ENCODE data around the gene TRIO.

TRIO gene

GRCh38 chr5:14187660-14188059 is 44.5 kb downstream of the TRIO start:
- no peak for TF ChIP-seq FOXP2 (optimal IDR thresholded peaks at IDR 0.05; ENCODE audit: borderline replicate concordance, extremely low read depth, extremely low read length, insufficient read depth)

DNA sequence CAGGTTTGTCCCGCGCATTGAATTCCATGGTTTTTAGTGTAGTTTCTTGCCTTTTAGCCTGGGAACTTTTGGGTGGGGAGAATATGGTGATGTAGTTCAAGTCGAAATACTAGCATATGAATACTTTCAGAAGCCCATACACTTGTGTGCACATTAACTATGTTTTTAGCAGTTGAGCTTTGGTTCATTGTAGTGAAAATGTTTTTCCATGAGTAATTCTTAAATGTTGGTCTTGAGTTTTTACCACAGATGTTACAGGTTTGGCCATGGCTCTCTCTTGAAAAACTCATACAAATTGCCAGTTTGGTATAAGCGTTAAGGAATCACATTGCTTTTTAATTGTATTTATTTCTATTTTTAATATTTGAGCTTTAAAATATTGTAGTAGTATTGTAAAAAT is 45.6 kb downstream of the TRIO start:
- TF ChIP-seq TAF1 (IDR thresholded peaks at IDR 0.05; ENCODE audit: borderline replicate concordance, insufficient read depth, low read length) (no peak), SIN3A (IDR thresholded peaks at IDR 0.05; ENCODE audit: borderline replicate concordance, insufficient read depth, low read length) (no peak), POLR2AphosphoS5 (IDR thresholded peaks at IDR 0.05; ENCODE audit: low read depth, low read length) (no peak), FOXP2 (optimal IDR thresholded peaks at IDR 0.05; ENCODE audit: borderline replicate concordance, extremely low read depth, extremely low read length, insufficient read depth) (no peak)
- TF ChIP-seq, protein P1, sequence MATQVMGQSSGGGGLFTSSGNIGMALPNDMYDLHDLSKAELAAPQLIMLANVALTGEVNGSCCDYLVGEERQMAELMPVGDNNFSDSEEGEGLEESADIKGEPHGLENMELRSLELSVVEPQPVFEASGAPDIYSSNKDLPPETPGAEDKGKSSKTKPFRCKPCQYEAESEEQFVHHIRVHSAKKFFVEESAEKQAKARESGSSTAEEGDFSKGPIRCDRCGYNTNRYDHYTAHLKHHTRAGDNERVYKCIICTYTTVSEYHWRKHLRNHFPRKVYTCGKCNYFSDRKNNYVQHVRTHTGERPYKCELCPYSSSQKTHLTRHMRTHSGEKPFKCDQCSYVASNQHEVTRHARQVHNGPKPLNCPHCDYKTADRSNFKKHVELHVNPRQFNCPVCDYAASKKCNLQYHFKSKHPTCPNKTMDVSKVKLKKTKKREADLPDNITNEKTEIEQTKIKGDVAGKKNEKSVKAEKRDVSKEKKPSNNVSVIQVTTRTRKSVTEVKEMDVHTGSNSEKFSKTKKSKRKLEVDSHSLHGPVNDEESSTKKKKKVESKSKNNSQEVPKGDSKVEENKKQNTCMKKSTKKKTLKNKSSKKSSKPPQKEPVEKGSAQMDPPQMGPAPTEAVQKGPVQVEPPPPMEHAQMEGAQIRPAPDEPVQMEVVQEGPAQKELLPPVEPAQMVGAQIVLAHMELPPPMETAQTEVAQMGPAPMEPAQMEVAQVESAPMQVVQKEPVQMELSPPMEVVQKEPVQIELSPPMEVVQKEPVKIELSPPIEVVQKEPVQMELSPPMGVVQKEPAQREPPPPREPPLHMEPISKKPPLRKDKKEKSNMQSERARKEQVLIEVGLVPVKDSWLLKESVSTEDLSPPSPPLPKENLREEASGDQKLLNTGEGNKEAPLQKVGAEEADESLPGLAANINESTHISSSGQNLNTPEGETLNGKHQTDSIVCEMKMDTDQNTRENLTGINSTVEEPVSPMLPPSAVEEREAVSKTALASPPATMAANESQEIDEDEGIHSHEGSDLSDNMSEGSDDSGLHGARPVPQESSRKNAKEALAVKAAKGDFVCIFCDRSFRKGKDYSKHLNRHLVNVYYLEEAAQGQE (IDR thresholded peaks at IDR 0.05; ENCODE audit: insufficient read depth in 1 of 2, low read depth in 2 of 2, low read length in 2 of 2), result no peak

- TF ChIP-seq TAF1 (IDR thresholded peaks at IDR 0.05; ENCODE audit: borderline replicate concordance, insufficient read depth, low read length), result no peak
- no peak for TF ChIP-seq SIN3A (IDR thresholded peaks at IDR 0.05; ENCODE audit: borderline replicate concordance, insufficient read depth, low read length)
Measured at GRCh38 chr5:14189680-14190079, 46.5 kb downstream of the TRIO start.

GRCh38 chr5:14190194-14191164 is 47.3 kb downstream of the TRIO start:
- TF ChIP-seq TAF1 (IDR thresholded peaks at IDR 0.05; ENCODE audit: borderline replicate concordance, insufficient read depth, low read length) (no peak), POLR2AphosphoS5 (IDR thresholded peaks at IDR 0.05; ENCODE audit: low read depth, low read length) (no peak), FOXP2 (optimal IDR thresholded peaks at IDR 0.05; ENCODE audit: borderline replicate concordance, extremely low read depth, extremely low read length, insufficient read depth) (no peak), SIN3A (IDR thresholded peaks at IDR 0.05; ENCODE audit: borderline replicate concordance, insufficient read depth, low read length) (no peak)
- TF ChIP-seq, protein P1 (IDR thresholded peaks at IDR 0.05; ENCODE audit: insufficient read depth in 1 of 2, low read depth in 2 of 2, low read length in 2 of 2), result no peak

- TF ChIP-seq SIN3A (IDR thresholded peaks at IDR 0.05; ENCODE audit: borderline replicate concordance, insufficient read depth, low read length) (no peak), FOXP2 (optimal IDR thresholded peaks at IDR 0.05; ENCODE audit: borderline replicate concordance, extremely low read depth, extremely low read length, insufficient read depth) (no peak), TAF1 (IDR thresholded peaks at IDR 0.05; ENCODE audit: borderline replicate concordance, insufficient read depth, low read length) (no peak), POLR2AphosphoS5 (IDR thresholded peaks at IDR 0.05; ENCODE audit: low read depth, low read length) (no peak)
- TF ChIP-seq, protein P1 (IDR thresholded peaks at IDR 0.05; ENCODE audit: insufficient read depth in 1 of 2, low read depth in 2 of 2, low read length in 2 of 2), result no peak
Measured at GRCh38 chr5:14191325-14191724, 48.2 kb downstream of the TRIO start.

DNA sequence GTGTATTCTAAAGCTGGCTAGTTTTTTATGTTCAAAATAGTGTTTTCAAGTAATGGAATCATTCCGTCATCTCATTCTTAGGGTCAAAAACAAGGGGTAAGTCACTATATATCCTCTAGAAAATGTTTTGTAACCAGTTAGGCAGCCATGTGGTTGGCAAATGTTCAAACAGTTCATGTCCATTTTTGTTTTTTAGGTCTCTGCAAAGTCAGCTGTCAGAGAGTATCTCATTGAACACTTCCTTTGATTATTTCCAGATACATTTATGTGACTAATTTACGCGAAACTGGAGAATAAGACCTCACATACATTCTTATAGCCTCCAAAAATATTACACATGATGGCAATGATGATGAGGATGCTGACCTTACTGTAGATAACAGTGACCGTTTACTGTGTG is 50.4 kb downstream of the TRIO start:
- TF ChIP-seq TAF1 (IDR thresholded peaks at IDR 0.05; ENCODE audit: borderline replicate concordance, insufficient read depth, low read length), result no peak
- TF ChIP-seq, protein P1 (IDR thresholded peaks at IDR 0.05; ENCODE audit: insufficient read depth in 1 of 2, low read depth in 2 of 2, low read length in 2 of 2), result no peak
- no peak for TF ChIP-seq SIN3A (IDR thresholded peaks at IDR 0.05; ENCODE audit: borderline replicate concordance, insufficient read depth, low read length)
- TF ChIP-seq POLR2AphosphoS5 (IDR thresholded peaks at IDR 0.05; ENCODE audit: low read depth, low read length), result no peak
- TF ChIP-seq FOXP2 (optimal IDR thresholded peaks at IDR 0.05; ENCODE audit: borderline replicate concordance, extremely low read depth, extremely low read length, insufficient read depth), result no peak

Data from PFSK-1 (cell line).